ENCODE measurements around the gene FAM184A. TPM values are rescaled to one million over a fixed set of nuclear protein-coding genes. Genes with fewer than 3 reads are reported as not detected.

FAM184A gene
- total and polyA plus RNA-seq, 2 experiments from 2014 or later, result 13.7 to 18.6 TPM

- TF ChIP-seq ZNF462 (CRISPR knock-in tag; IDR thresholded peaks at IDR 0.05), result no peak
- TF ChIP-seq NANOG (IDR thresholded peaks at IDR 0.05; ENCODE audit: borderline replicate concordance), result no peak
- no peak for TF ChIP-seq ZNF331 (CRISPR knock-in tag; IDR thresholded peaks at IDR 0.05; ENCODE audit: low read depth)
- no peak for TF ChIP-seq EZH2phosphoT487 (IDR thresholded peaks at IDR 0.05; ENCODE audit: unreplicated experiment)
- TF ChIP-seq JUNB (IDR thresholded peaks at IDR 0.05; ENCODE audit: unreplicated experiment), result no peak
- TF ChIP-seq EZH2 (IDR thresholded peaks at IDR 0.05; ENCODE audit: low read depth, unreplicated experiment), result no peak
- TF ChIP-seq ZNF114 (CRISPR knock-in tag; IDR thresholded peaks at IDR 0.05), result no peak
- TF ChIP-seq, protein P1, sequence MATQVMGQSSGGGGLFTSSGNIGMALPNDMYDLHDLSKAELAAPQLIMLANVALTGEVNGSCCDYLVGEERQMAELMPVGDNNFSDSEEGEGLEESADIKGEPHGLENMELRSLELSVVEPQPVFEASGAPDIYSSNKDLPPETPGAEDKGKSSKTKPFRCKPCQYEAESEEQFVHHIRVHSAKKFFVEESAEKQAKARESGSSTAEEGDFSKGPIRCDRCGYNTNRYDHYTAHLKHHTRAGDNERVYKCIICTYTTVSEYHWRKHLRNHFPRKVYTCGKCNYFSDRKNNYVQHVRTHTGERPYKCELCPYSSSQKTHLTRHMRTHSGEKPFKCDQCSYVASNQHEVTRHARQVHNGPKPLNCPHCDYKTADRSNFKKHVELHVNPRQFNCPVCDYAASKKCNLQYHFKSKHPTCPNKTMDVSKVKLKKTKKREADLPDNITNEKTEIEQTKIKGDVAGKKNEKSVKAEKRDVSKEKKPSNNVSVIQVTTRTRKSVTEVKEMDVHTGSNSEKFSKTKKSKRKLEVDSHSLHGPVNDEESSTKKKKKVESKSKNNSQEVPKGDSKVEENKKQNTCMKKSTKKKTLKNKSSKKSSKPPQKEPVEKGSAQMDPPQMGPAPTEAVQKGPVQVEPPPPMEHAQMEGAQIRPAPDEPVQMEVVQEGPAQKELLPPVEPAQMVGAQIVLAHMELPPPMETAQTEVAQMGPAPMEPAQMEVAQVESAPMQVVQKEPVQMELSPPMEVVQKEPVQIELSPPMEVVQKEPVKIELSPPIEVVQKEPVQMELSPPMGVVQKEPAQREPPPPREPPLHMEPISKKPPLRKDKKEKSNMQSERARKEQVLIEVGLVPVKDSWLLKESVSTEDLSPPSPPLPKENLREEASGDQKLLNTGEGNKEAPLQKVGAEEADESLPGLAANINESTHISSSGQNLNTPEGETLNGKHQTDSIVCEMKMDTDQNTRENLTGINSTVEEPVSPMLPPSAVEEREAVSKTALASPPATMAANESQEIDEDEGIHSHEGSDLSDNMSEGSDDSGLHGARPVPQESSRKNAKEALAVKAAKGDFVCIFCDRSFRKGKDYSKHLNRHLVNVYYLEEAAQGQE (IDR thresholded peaks at IDR 0.05; ENCODE audit: unreplicated experiment), result no peak
- no peak for TF ChIP-seq STAT1 (IDR thresholded peaks at IDR 0.05; ENCODE audit: unreplicated experiment)
- TF ChIP-seq POLR2AphosphoS5 (IDR thresholded peaks at IDR 0.05; ENCODE audit: low read depth), result no peak
Observed at GRCh38 chr6:119043265-119043664, 35.2 kb downstream of the FAM184A start (continued).

Measured in GM23338 (cell line).